ENCODE data around the gene IRF9. TPM values are rescaled to one million over a fixed set of nuclear protein-coding genes. Genes with fewer than 3 reads are reported as not detected.
A peak's percentile ranks its signal among the peaks of the same experiment; 100 is the strongest.

Gene IRF9
- total and polyA plus RNA-seq, 2 of the 13 experiments (the other 11 are each of a cell fraction or from before 2014, with no cell fraction given), result 14.9 to 49.7 TPM

- TF ChIP-seq FOXJ3 (CRISPR knock-in tag; IDR thresholded peaks at IDR 0.05; ENCODE audit: borderline replicate concordance) (peak; percentile 79), SRSF9 (IDR thresholded peaks at IDR 0.05; ENCODE audit: borderline replicate concordance, insufficient read depth, low read depth, low read length, poor library complexity, severe bottlenecking) (no peak), ZNF710 (CRISPR knock-in tag; IDR thresholded peaks at IDR 0.05; ENCODE audit: borderline replicate concordance) (peak; percentile 98), ZBTB4 (CRISPR knock-in tag; IDR thresholded peaks at IDR 0.05; ENCODE audit: borderline replicate concordance) (peak; percentile 99; the same call in 1 of the 2 replicates), SP2 (CRISPR knock-in tag; IDR thresholded peaks at IDR 0.05) (no peak), ZNF383 (CRISPR knock-in tag; IDR thresholded peaks at IDR 0.05; ENCODE audit: borderline replicate concordance) (peak; percentile 100), MYNN (CRISPR knock-in tag; IDR thresholded peaks at IDR 0.05; ENCODE audit: low read depth) (peak; percentile 95; the same call in 1 of the 2 replicates), FOXP4 (CRISPR knock-in tag; IDR thresholded peaks at IDR 0.05) (peak; percentile 90), ZNF282 (IDR thresholded peaks at IDR 0.05; ENCODE audit: partially characterized antibody) (no peak), TP53 (CRISPR knock-in tag; conservative IDR thresholded peaks at IDR 0.05) (no peak; the same call in none of the 2 replicates), MYPOP (CRISPR knock-in tag; IDR thresholded peaks at IDR 0.05) (no peak), TOE1 (CRISPR knock-in tag; IDR thresholded peaks at IDR 0.05) (peak; percentile 91; the same call in 1 of the 2 replicates), HIVEP1 (CRISPR knock-in tag; IDR thresholded peaks at IDR 0.05) (peak; percentile 94), RXRB (CRISPR knock-in tag; IDR thresholded peaks at IDR 0.05; ENCODE audit: borderline replicate concordance) (peak; percentile 91), REL (CRISPR knock-in tag; conservative IDR thresholded peaks at IDR 0.05) (peak; percentile 84; the same call in 1 of the 2 replicates), KDM4B (CRISPR knock-in tag; IDR thresholded peaks at IDR 0.05) (peak; percentile 88), ARID2 (CRISPR knock-in tag; IDR thresholded peaks at IDR 0.05; ENCODE audit: borderline replicate concordance) (peak; percentile 99)
Measured at GRCh38 chr14:24215495-24216344, 54.7 kb downstream of the IRF9 start, which contains the start of gene MDP1 (continued).

All from HepG2 (cell line).